ENCODE results near the gene YIPF4. TPM values are rescaled to one million over a fixed set of nuclear protein-coding genes. Genes with fewer than 3 reads are reported as not detected.
A peak's percentile ranks its signal among the peaks of the same experiment; 100 is the strongest.
"Not testable (repeated sequence)": the region's sequence is repeated elsewhere in the genome, so short reads cannot be mapped to it uniquely, and the experiment has no call there.

The YIPF4 gene
- total and polyA plus RNA-seq, 8 donors = 7.6 to 42.2 (median 31.2) TPM

GRCh38 chr2:32330136-32330535 is 52.4 kb downstream of the YIPF4 start:
- H3K4me3 ChIP-seq = no peak overlapping the region
- no peak for DNase-seq
- no peaks in the 10 kb centered on the region for H3K36me3 ChIP-seq
- intact Hi-C loops (cut with DNase I) = no loop called here
- TF ChIP-seq CTCF (IDR thresholded peaks at IDR 0.05) = no peak
- ATAC-seq = no peak
- peak overlapping the region in 2 of 4 donors; percentile 17 to 83 for H3K27ac ChIP-seq
- FAIRE-seq = no peak
- 54 to 55% methylated on average over 2 of the region's 2 CpGs for WGBS, 2 donors
- peaks cover 5 to 9% (median 7%) of the 10 kb centered on the region in 3 donors for H3K4me1 ChIP-seq
- H3K27me3 ChIP-seq = no peaks in the 10 kb centered on the region
- no peaks in the 10 kb centered on the region for H3K9me3 ChIP-seq

DNA sequence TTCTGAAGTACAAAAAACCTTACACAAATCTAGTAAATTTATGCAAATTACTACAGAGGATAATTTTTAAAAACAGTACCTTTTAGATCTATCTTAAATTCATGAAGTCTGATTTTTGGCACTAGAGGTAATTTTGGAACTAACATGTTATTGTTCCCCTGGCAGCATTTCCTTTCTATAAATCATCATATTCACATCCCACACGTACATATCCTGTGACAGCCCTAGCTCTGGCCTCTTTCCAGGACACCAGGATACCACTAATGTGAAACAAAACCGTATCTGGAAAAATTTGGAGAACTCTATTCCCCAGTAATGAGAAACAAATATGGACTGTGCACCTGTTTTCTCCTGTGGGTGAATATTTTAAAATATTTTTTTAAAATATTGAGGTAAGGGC is 65.1 kb downstream of the YIPF4 start:
- Histone ChIP-seq H3K27me3 (no peaks in the 10 kb centered on the region), H3K36me3 (no peaks in the 10 kb centered on the region), H3K27ac (no peak overlapping the region), H3K4me1 (no peaks in the 10 kb centered on the region), H3K4me3 (no peak overlapping the region), H3K9me3 (no peaks in the 10 kb centered on the region)
- 73 to 76% methylated on average over 2 of the region's 2 CpGs for WGBS, 2 donors
- DNase-seq (no peak), FAIRE-seq (no peak), ATAC-seq (no peak)
- intact Hi-C loops (cut with DNase I) = no loop called here
- TF ChIP-seq CTCF (IDR thresholded peaks at IDR 0.05) = no peak

GRCh38 chr2:32350797-32351196 is 73.1 kb downstream of the YIPF4 start:
- H3K9me3 ChIP-seq; H3K4me1 ChIP-seq; H3K27ac ChIP-seq; intact Hi-C loops (cut with DNase I); ATAC-seq; DNase-seq; H3K27me3 ChIP-seq; H3K36me3 ChIP-seq; H3K4me3 ChIP-seq; FAIRE-seq: not testable (repeated sequence)
- WGBS, 2 donors = 85 to 96% methylated on average over 3 of the region's 3 CpGs

DNA sequence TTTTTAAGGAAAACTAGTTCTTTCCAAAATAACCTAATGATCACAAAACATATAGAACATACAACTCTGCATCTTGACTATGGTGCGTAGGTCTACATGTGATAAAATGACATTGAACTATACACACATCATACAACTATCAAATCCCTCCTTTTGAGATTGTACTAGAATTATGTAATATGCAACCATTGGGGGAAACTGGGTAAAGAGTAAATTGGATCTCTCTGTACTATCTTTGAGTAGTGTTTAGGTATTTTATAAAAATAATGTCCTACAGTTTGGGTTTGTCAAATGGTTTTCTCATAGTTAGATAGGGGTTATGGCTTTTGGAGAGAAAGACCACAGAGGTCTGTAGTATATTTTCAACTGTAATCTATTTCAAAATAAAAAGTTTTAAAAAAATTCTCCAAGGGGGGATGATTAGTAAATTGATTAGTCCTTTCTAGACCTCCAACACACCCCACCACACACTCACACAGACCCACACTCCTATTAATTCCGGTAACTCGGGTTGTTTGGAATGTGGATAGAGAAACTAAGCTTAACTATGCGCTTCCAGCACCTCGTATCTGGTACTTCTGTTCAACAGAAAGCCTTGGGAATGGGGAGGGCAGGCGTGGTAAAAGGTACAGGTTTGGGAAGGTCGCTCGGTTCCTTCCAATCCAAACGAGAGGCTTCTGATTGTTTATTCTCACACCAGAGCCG is 78.4 kb downstream of the YIPF4 start:
- no peak for DNase-seq
- Histone ChIP-seq H3K4me1 (peaks cover 9 to 27% (median 17%) of the 10 kb centered on the region in 3 donors), H3K27ac (peak overlapping the region; percentile 90 to 95 (median 94)), H3K4me3 (peak overlapping the region; percentile 96 to 99 (median 98)), H3K9me3 (no peaks in the 10 kb centered on the region), H3K27me3 (no peaks in the 10 kb centered on the region), H3K36me3 (no peaks in the 10 kb centered on the region)
- FAIRE-seq = no peak
- 5% methylated on average over 10 of the region's 10 CpGs for WGBS, 2 donors
- no peak for TF ChIP-seq CTCF (IDR thresholded peaks at IDR 0.05)
- intact Hi-C loops (cut with DNase I) = no loop called here
- no peak for ATAC-seq

- H3K9me3 ChIP-seq = no peaks in the 10 kb centered on the region
- peak within 1 kb of the TSS; percentile 96 to 99 (median 98) for H3K4me3 ChIP-seq
- intact Hi-C loops (cut with DNase I) = no loop called here
- no peaks in the 10 kb centered on the region for H3K36me3 ChIP-seq
- peaks cover 9 to 27% (median 17%) of the 10 kb centered on the region in 3 donors for H3K4me1 ChIP-seq
- FAIRE-seq (no peak), DNase-seq (peak; percentile 98 to 99 (median 98)), ATAC-seq (peak; percentile 93 to 97 (median 94))
- no peak for TF ChIP-seq CTCF (IDR thresholded peaks at IDR 0.05)
- H3K27me3 ChIP-seq = no peaks in the 10 kb centered on the region
- peak within 1 kb of the TSS; percentile 90 to 95 (median 94) for H3K27ac ChIP-seq
- 0% methylated on average over 48 to 76 of the region's 76 CpGs for WGBS, 2 donors
Observed at GRCh38 chr2:32356681-32357317, 79.1 kb downstream of the YIPF4 start, which contains the start of gene BIRC6. TSS of gene BIRC6 (plus strand) at chr2:32357023. CDS start at chr2:32357162, 139 bp downstream.

All from pancreas (tissue), 10 donors.